Liver (tissue), 9 donors: Measurements from ENCODE around the gene CDCA5. TPM values are rescaled to one million over a fixed set of nuclear protein-coding genes. Genes with fewer than 3 reads are reported as not detected.

Experiments
- DNase-seq: peaks from one replicate; pipeline ENCODE4 v3.0.0-alpha.2; 2017; ENCODE audit warnings: low spot score
- H3K27ac ChIP-seq, 2 donors: one replicate each; pipeline ENCODE4 v1.7.0; 2013; ENCODE audit warnings: inconsistent platforms in 2 of 2, low read length in 2 of 2, control low read depth in 1 of 2, low read depth in 1 of 2, mild to moderate bottlenecking in 1 of 2
- H3K27me3 ChIP-seq, 4 donors: one replicate each; pipeline versions ENCODE4 v1.6.1 to v1.7.0; 2013; ENCODE audit warnings: low read length in 3 of 4, inconsistent platforms in 1 of 4, mild to moderate bottlenecking in 1 of 4, moderate library complexity in 1 of 4; ENCODE audit not compliant: control insufficient read depth in 4 of 4, insufficient read depth in 4 of 4
- H3K36me3 ChIP-seq, 4 donors: one replicate each; pipeline versions ENCODE4 v1.6.1 to v1.7.0; 2013; ENCODE audit warnings: low read length in 3 of 4, mild to moderate bottlenecking in 3 of 4, low read depth in 1 of 4, moderate library complexity in 1 of 4; ENCODE audit not compliant: control insufficient read depth in 4 of 4, insufficient read depth in 3 of 4
- H3K4me1 ChIP-seq, 4 donors: one replicate each; pipeline versions ENCODE4 v1.6.1 to v1.7.0; 2013; ENCODE audit warnings: low read length in 3 of 4, mild to moderate bottlenecking in 3 of 4, moderate library complexity in 1 of 4; ENCODE audit not compliant: control insufficient read depth in 4 of 4, insufficient read depth in 4 of 4
- H3K4me3 ChIP-seq, 3 donors: one replicate each; pipeline versions ENCODE4 v1.6.1 to v1.7.0; 2013; ENCODE audit warnings: low read length in 3 of 3, control low read depth in 1 of 3, low read depth in 1 of 3, mild to moderate bottlenecking in 1 of 3
- H3K9ac ChIP-seq, 2 donors: one replicate each; pipeline ENCODE4 v1.7.0; 2013; ENCODE audit warnings: low read length in 2 of 2, mild to moderate bottlenecking in 2 of 2, moderate library complexity in 2 of 2, control low read depth in 1 of 2, low read depth in 1 of 2
- H3K9me3 ChIP-seq, 4 donors: one replicate each; pipeline versions ENCODE4 v1.6.1 to v1.7.0; 2013; ENCODE audit warnings: low read length in 3 of 4; ENCODE audit not compliant: control insufficient read depth in 4 of 4
- EGR1 ChIP-seq, 2 donors: IDR thresholded peaks; 2 replicates each; pipeline ENCODE4 v1.6.1; 2016 to 2018; ENCODE audit warnings: antibody characterized with exemption in 2 of 2, low read depth in 2 of 2
- FOXA1 ChIP-seq: IDR thresholded peaks from 2 replicates; pipeline ENCODE4 v1.6.1; 2016; ENCODE audit warnings: antibody characterized with exemption
- FOXA2 ChIP-seq: IDR thresholded peaks from 2 replicates; pipeline ENCODE4 v1.6.1; 2016; ENCODE audit warnings: antibody characterized with exemption
- GABPA ChIP-seq, 2 donors: IDR thresholded peaks in 1 of 2; conservative IDR thresholded peaks in 1 of 2; 2 replicates each; pipeline ENCODE4 v1.6.1; 2016; ENCODE audit warnings: antibody characterized with exemption in 2 of 2, mild to moderate bottlenecking in 1 of 2, moderate library complexity in 1 of 2
- HNF4A ChIP-seq, 2 donors: conservative IDR thresholded peaks; 2 replicates each; pipeline ENCODE4 v1.6.1; 2016; ENCODE audit warnings: antibody characterized with exemption in 2 of 2, mild to moderate bottlenecking in 2 of 2
- HNF4G ChIP-seq: IDR thresholded peaks from 2 replicates; pipeline ENCODE4 v1.6.1; 2016; ENCODE audit warnings: antibody characterized with exemption
- JUND ChIP-seq, 2 donors: IDR thresholded peaks; 2 replicates each; pipeline ENCODE4 v1.6.1; 2016; ENCODE audit warnings: antibody characterized with exemption in 2 of 2
- NR2F2 ChIP-seq: IDR thresholded peaks from 2 replicates; pipeline ENCODE4 v1.6.1; 2016; ENCODE audit warnings: antibody characterized with exemption
- RAD21 ChIP-seq, 2 donors: IDR thresholded peaks; 2 replicates each; pipeline ENCODE4 v1.6.1; 2016; ENCODE audit warnings: antibody characterized with exemption in 2 of 2, mild to moderate bottlenecking in 2 of 2
- RXRA ChIP-seq, 2 donors: IDR thresholded peaks; 2 replicates each; pipeline ENCODE4 v1.6.1; 2017 to 2018; ENCODE audit warnings: antibody characterized with exemption in 2 of 2, mild to moderate bottlenecking in 1 of 2
- SP1 ChIP-seq: IDR thresholded peaks from 2 replicates; pipeline ENCODE4 v1.6.1; 2018; ENCODE audit warnings: antibody characterized with exemption, mild to moderate bottlenecking
- TAF1 ChIP-seq: conservative IDR thresholded peaks from 2 replicates; pipeline ENCODE4 v1.6.1; 2016; ENCODE audit warnings: antibody characterized with exemption, mild to moderate bottlenecking
- YY1 ChIP-seq: IDR thresholded peaks from 2 replicates; pipeline ENCODE4 v1.6.1; 2016; ENCODE audit warnings: antibody characterized with exemption, mild to moderate bottlenecking
- WGBS: extraction: QIAGEN DNeasy Blood & Tissue Kit; methylation state at CpG from one replicate; pipeline ENCODE4 v1.1.7; 2013; 5-methylcytosine and 5-hydroxymethylcytosine counted together
- polyA plus RNA-seq, 2 donors: library from polyadenylated mRNA; stranded (reverse) in 1 of 2; unstranded in 1 of 2; fragments of 200-250 nt in 1 of 2; fragments of >200 nt in 1 of 2; fragmentation: Nextera tagmentation in 1 of 2; extraction: Ambion mirVana in 1 of 2; gene quantifications; one replicate each; pipeline versions ENCODE4 v1.2.1 to v1.2.3, GENCODE V29; 2013 to 2015
- total RNA-seq, 2 donors: library from RNA; depleted of rRNA; stranded (reverse); fragments of >200 nt; gene quantifications; one replicate each; pipeline ENCODE4 v1.2.3, GENCODE V29; 2014
- TF ChIP-seq, protein P1 (sequence below): fragments of 150-350 bp; IDR thresholded peaks from 2 replicates; pipeline ENCODE4 v1.5.1; 2017; ENCODE audit warnings: improper control_type of control experiment, low read depth, low read length; ENCODE audit not compliant: missing input control
- TF ChIP-seq, protein P2 (sequence below): IDR thresholded peaks from 2 replicates; pipeline ENCODE4 v1.6.1; 2016; ENCODE audit warnings: antibody characterized with exemption
- TF ChIP-seq, protein P3 (sequence below): IDR thresholded peaks from 2 replicates; pipeline ENCODE4 v1.6.1; 2016; ENCODE audit warnings: antibody characterized with exemption
- TF ChIP-seq, protein P4 (sequence below): IDR thresholded peaks from 2 replicates; pipeline ENCODE4 v1.6.1; 2016; ENCODE audit warnings: antibody characterized with exemption, mild to moderate bottlenecking
- TF ChIP-seq, protein P5 (sequence below): IDR thresholded peaks from 2 replicates; pipeline ENCODE4 v1.6.1; 2016; ENCODE audit warnings: antibody characterized with exemption
- donor health status: healthy.
- donor health status: healthy.
- donor health status: healthy.
- donor health status: healthy.
- donor health status: healthy.

Gene CDCA5
- total and polyA plus RNA-seq, 4 donors: 0.17 to 12.0 (median 1.7) TPM

DNA sequence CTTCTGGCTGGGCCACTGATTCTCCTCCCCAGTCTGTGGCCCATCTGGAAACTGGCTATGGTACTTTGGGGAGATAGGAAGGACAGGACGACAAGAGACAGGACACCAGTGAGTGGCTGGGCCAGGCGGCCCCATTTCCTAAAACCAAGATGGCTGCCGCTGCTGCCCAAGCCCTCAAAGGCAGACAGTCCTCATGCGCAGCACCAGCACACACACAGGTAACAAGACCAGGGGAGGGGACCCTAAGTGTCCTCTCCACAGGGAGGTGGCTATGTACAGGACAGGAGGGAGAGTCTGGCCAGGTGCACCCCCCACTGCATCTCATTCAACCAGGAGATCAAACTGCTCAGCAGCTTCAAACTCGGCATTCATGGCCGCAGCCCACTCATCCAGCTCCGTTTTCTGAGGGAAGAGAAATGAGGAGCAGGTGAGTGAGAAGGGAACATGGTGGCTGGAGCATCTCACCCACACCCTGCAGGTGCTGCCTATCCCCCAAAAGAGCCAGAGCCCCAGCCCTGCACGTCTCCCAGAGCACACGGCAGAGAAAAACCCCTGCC is 5.0 kb downstream of the CDCA5 start:
- no peak overlapping the region for H3K4me3 ChIP-seq
- no peaks in the 10 kb centered on the region for H3K9me3 ChIP-seq
- TF ChIP-seq, protein P1, sequence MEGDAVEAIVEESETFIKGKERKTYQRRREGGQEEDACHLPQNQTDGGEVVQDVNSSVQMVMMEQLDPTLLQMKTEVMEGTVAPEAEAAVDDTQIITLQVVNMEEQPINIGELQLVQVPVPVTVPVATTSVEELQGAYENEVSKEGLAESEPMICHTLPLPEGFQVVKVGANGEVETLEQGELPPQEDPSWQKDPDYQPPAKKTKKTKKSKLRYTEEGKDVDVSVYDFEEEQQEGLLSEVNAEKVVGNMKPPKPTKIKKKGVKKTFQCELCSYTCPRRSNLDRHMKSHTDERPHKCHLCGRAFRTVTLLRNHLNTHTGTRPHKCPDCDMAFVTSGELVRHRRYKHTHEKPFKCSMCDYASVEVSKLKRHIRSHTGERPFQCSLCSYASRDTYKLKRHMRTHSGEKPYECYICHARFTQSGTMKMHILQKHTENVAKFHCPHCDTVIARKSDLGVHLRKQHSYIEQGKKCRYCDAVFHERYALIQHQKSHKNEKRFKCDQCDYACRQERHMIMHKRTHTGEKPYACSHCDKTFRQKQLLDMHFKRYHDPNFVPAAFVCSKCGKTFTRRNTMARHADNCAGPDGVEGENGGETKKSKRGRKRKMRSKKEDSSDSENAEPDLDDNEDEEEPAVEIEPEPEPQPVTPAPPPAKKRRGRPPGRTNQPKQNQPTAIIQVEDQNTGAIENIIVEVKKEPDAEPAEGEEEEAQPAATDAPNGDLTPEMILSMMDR: no peak
- TF ChIP-seq JUND (IDR thresholded peaks at IDR 0.05) (no peak), YY1 (no peak), TAF1 (no peak), EGR1 (IDR thresholded peaks at IDR 0.05; ENCODE audit: low read depth in 2 of 2) (no peak), RXRA (IDR thresholded peaks at IDR 0.05) (no peak), HNF4A (conservative IDR thresholded peaks at IDR 0.05) (no peak), RAD21 (IDR thresholded peaks at IDR 0.05) (no peak), FOXA1 (no peak), NR2F2 (no peak), SP1 (no peak), HNF4G (no peak), FOXA2 (no peak), GABPA (IDR thresholded peaks at IDR 0.05 in 1 of 2, conservative IDR thresholded peaks at IDR 0.05 in 1 of 2) (no peak)
- TF ChIP-seq, protein P2, sequence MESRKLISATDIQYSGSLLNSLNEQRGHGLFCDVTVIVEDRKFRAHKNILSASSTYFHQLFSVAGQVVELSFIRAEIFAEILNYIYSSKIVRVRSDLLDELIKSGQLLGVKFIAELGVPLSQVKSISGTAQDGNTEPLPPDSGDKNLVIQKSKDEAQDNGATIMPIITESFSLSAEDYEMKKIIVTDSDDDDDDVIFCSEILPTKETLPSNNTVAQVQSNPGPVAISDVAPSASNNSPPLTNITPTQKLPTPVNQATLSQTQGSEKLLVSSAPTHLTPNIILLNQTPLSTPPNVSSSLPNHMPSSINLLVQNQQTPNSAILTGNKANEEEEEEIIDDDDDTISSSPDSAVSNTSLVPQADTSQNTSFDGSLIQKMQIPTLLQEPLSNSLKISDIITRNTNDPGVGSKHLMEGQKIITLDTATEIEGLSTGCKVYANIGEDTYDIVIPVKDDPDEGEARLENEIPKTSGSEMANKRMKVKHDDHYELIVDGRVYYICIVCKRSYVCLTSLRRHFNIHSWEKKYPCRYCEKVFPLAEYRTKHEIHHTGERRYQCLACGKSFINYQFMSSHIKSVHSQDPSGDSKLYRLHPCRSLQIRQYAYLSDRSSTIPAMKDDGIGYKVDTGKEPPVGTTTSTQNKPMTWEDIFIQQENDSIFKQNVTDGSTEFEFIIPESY: no peak
- TF ChIP-seq, protein P3, sequence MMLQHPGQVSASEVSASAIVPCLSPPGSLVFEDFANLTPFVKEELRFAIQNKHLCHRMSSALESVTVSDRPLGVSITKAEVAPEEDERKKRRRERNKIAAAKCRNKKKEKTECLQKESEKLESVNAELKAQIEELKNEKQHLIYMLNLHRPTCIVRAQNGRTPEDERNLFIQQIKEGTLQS: no peak
- TF ChIP-seq, protein P4, sequence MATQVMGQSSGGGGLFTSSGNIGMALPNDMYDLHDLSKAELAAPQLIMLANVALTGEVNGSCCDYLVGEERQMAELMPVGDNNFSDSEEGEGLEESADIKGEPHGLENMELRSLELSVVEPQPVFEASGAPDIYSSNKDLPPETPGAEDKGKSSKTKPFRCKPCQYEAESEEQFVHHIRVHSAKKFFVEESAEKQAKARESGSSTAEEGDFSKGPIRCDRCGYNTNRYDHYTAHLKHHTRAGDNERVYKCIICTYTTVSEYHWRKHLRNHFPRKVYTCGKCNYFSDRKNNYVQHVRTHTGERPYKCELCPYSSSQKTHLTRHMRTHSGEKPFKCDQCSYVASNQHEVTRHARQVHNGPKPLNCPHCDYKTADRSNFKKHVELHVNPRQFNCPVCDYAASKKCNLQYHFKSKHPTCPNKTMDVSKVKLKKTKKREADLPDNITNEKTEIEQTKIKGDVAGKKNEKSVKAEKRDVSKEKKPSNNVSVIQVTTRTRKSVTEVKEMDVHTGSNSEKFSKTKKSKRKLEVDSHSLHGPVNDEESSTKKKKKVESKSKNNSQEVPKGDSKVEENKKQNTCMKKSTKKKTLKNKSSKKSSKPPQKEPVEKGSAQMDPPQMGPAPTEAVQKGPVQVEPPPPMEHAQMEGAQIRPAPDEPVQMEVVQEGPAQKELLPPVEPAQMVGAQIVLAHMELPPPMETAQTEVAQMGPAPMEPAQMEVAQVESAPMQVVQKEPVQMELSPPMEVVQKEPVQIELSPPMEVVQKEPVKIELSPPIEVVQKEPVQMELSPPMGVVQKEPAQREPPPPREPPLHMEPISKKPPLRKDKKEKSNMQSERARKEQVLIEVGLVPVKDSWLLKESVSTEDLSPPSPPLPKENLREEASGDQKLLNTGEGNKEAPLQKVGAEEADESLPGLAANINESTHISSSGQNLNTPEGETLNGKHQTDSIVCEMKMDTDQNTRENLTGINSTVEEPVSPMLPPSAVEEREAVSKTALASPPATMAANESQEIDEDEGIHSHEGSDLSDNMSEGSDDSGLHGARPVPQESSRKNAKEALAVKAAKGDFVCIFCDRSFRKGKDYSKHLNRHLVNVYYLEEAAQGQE: no peak
- TF ChIP-seq, protein P5, sequence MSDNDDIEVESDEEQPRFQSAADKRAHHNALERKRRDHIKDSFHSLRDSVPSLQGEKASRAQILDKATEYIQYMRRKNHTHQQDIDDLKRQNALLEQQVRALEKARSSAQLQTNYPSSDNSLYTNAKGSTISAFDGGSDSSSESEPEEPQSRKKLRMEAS: no peak
- DNase-seq: no peak
- H3K36me3 ChIP-seq: no peaks in the 10 kb centered on the region
- H3K9ac ChIP-seq: no peak overlapping the region
- H3K4me1 ChIP-seq: peaks cover 4 to 8% (median 6%) of the 10 kb centered on the region in 4 donors
- no peak overlapping the region for H3K27ac ChIP-seq
- WGBS: 93% methylated on average over 9 of the region's 9 CpGs
- no peaks in the 10 kb centered on the region for H3K27me3 ChIP-seq
